Activated CD8-positive, alpha-beta T cell treated with anti-CD3 and anti-CD28 coated beads, Interleukin-2, amount 10 ng/mL, durations not matched to agents 7 days and 5 days (primary cell): ENCODE results near the gene TSSK2. TPM values are rescaled to one million over a fixed set of nuclear protein-coding genes. Genes with fewer than 3 reads are reported as not detected.
"Not testable (repeated sequence)": the region's sequence is repeated elsewhere in the genome, so short reads cannot be mapped to it uniquely, and the experiment has no call there.

Experiments used
- ATAC-seq: fragments of 150-1000 bp; cut with Tn5 transposase; one replicate; pipeline ENCODE4 v1.10.0; 2021; ENCODE audit warnings: moderate library complexity
- CTCF ChIA-PET: fragments of 350-600 bp; sonication (Branson Sonifier 250); formaldehyde crosslinking; loops from one replicate; lab custom pipeline; 2021; ENCODE audit warnings: antibody characterized with exemption; lab: Charles Lee
- POLR2A ChIA-PET: fragments of 350-600 bp; sonication (Branson Sonifier 250); formaldehyde crosslinking; loops from one replicate; lab custom pipeline; 2021; ENCODE audit warnings: antibody characterized with exemption; lab: Charles Lee
- DNase-seq: peaks from one replicate; pipeline ENCODE4 v3.0.0-alpha.2; 2020
- H3K27ac Mint-ChIP-seq: one replicate; pipeline ENCODE4 v1.8.0; 2021; ENCODE audit warnings: mild to moderate bottlenecking, mixed read lengths
- H3K27me3 Mint-ChIP-seq: one replicate; pipeline ENCODE4 v1.8.0; 2021; ENCODE audit warnings: low read depth, mixed read lengths
- H3K36me3 Mint-ChIP-seq: one replicate; pipeline ENCODE4 v1.8.0; 2021; ENCODE audit warnings: low read depth, mixed read lengths
- H3K4me1 Mint-ChIP-seq: one replicate; pipeline ENCODE4 v1.8.0; 2021; ENCODE audit warnings: low read depth, mixed read lengths
- H3K4me3 Mint-ChIP-seq: one replicate; pipeline ENCODE4 v1.8.0; 2021; ENCODE audit warnings: mild to moderate bottlenecking, mixed read lengths
- H3K9me3 Mint-ChIP-seq: one replicate; pipeline ENCODE4 v1.8.0; 2022; ENCODE audit warnings: mixed read lengths; ENCODE audit not compliant: insufficient read depth
- total RNA-seq, 2 experiments: library from RNA; stranded (reverse); gene quantifications; one replicate each; pipeline ENCODE4 v1.2.3, GENCODE V29; 2021

The TSSK2 gene
- total RNA-seq, result not detected

DNA sequence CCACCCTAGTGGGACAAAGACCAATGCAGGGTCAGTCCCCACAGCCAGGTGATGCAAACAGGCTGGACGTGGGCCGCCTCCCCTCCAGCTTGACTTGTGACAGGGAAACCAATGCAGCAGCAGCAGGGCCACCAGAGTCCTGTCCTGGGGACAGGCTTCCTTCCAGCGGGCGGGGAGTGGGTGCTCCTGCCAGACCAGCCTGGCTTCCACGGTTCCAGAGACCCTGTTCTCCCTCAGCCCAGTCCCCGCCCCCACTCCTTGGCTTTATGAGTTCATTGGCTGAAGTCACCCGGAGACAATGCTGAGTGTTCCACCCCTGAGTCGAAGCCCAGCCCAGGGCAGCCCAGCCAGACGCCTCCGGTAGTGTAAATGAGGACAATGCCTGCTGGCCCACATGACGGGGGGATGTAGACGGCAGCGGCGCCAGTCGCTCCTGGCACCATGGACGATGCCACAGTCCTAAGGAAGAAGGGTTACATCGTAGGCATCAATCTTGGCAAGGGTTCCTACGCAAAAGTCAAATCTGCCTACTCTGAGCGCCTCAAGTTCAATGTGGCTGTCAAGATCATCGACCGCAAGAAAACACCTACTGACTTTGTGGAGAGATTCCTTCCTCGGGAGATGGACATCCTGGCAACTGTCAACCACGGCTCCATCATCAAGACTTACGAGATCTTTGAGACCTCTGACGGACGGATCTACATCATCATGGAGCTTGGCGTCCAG lies at the start of gene TSSK2:
Gene TSSK2, plus strand, starts transcription at position 350 of the 726 bp plus-strand sequence. Its CDS starts 92 bp downstream, at position 442.
- ChIA-PET POLR2A (no interaction called here), CTCF (interaction anchor here (0.6 to 1.9 kb wide), 2 partner anchors 13 to 18 kb away, joined by 3 to 6 read pairs; partner anchors contain the start of gene ESS2)
- H3K9me3 Mint-ChIP-seq, result no peaks in the 10 kb centered on the region

GRCh38 chr22:19081351-19081750 lies 49.8 kb upstream of the TSSK2 start:
- DNase-seq (no peak), ATAC-seq (no peak)
- ChIA-PET POLR2A (no interaction called here), CTCF (no interaction called here)
- H3K4me1 Mint-ChIP-seq, result peaks cover 14% of the 10 kb centered on the region
- H3K27me3 Mint-ChIP-seq, result no peaks in the 10 kb centered on the region
- no peak overlapping the region for H3K27ac Mint-ChIP-seq
- no peaks in the 10 kb centered on the region for H3K9me3 Mint-ChIP-seq
- peaks cover 11% of the 10 kb centered on the region for H3K36me3 Mint-ChIP-seq
- no peak overlapping the region for H3K4me3 Mint-ChIP-seq

More for the DNA sequence above, at the start of gene TSSK2:
- H3K4me3 Mint-ChIP-seq, result no peak within 1 kb of the TSS
- H3K36me3 Mint-ChIP-seq, result peaks cover 20% of the 10 kb centered on the region
- H3K4me1 Mint-ChIP-seq, result no peaks in the 10 kb centered on the region
- ATAC-seq, result no peak
- no peaks in the 10 kb centered on the region for H3K27me3 Mint-ChIP-seq
- peak within 1 kb of the TSS; percentile 39 for H3K27ac Mint-ChIP-seq
- DNase-seq, result no peak

- POLR2A ChIA-PET, result no interaction called here
- no peak overlapping the region for H3K27ac Mint-ChIP-seq
- H3K4me3 Mint-ChIP-seq, result no peak overlapping the region
- DNase-seq, result no peak
- peaks cover 13% of the 10 kb centered on the region for H3K36me3 Mint-ChIP-seq
- ATAC-seq, result no peak
- H3K4me1 Mint-ChIP-seq, result peaks cover 17% of the 10 kb centered on the region
- CTCF ChIA-PET, result no interaction called here
- no peaks in the 10 kb centered on the region for H3K9me3 Mint-ChIP-seq
- H3K27me3 Mint-ChIP-seq, result no peaks in the 10 kb centered on the region
Observed at GRCh38 chr22:19082101-19082500, 49.0 kb upstream of the TSSK2 start.

GRCh38 chr22:19082793-19083192 lies 48.3 kb upstream of the TSSK2 start:
- DNase-seq (no peak), ATAC-seq (no peak)
- ChIA-PET CTCF (no interaction called here), POLR2A (no interaction called here)
- Mint-ChIP-seq H3K27me3 (no peaks in the 10 kb centered on the region), H3K4me3 (no peak overlapping the region), H3K9me3 (no peaks in the 10 kb centered on the region), H3K4me1 (peaks cover 17% of the 10 kb centered on the region), H3K27ac (no peak overlapping the region), H3K36me3 (peaks cover 14% of the 10 kb centered on the region)

DNA sequence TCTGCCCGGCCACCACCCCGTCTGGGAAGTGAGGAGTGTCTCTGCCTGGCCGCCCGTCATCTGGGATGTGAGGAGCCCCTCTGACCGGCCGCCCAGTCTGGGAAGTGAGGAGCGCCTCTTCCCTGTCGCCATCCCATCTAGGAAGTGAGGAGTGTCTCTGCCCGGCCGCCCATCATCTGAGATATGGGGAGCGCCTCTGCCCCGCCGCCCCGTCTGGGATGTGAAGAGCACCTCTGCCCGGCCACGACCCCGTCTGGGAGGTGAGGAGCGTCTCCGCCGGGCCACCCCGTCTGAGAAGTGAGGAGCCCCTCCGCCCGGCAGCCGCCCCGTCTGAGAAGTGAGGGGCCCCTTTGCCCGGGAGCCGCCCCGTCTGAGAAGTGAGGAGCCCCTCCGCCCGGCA lies 47.0 kb upstream of the TSSK2 start:
- POLR2A ChIA-PET, CTCF ChIA-PET, H3K4me3 Mint-ChIP-seq, DNase-seq, H3K9me3 Mint-ChIP-seq, ATAC-seq, H3K27me3 Mint-ChIP-seq, H3K27ac Mint-ChIP-seq: not testable (repeated sequence)
- Mint-ChIP-seq H3K4me1 (peaks cover 17% of the 10 kb centered on the region), H3K36me3 (peaks cover 23% of the 10 kb centered on the region)

GRCh38 chr22:19084586-19084985 lies 46.5 kb upstream of the TSSK2 start:
- not testable (repeated sequence) for H3K9me3 Mint-ChIP-seq, ATAC-seq

DNA sequence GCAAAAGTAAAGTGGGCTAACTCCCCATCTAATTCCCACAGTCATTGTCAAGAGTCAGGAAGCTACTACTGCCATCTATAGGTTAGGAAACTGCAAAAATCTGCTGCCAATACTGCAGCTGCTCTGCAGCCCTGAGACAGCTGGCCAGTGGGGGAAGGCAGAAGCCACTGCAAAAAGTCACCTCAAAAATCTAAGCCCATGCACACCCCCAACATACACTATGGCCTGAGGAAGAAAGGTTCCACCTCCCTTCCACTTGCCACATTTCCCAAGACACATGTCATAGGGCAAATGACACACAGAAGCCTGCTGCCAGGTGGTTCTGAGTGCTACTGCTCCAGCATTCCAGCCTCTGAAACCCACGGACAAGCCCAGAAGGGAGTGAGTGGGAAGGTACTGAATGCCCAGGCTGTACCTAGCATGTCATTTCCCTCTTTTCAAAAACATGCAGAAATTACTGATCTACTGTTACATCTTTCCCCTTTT lies 45.8 kb upstream of the TSSK2 start:
- H3K9me3 Mint-ChIP-seq, result no peaks in the 10 kb centered on the region
- H3K4me3 Mint-ChIP-seq, result no peak overlapping the region
- CTCF ChIA-PET, result interaction anchor here (1.4 to 1.6 kb wide), 2 partner anchors 9 kb away, joined by 4 read pairs; no protein-coding TSS in a partner anchor
- peaks cover 23% of the 10 kb centered on the region for H3K36me3 Mint-ChIP-seq
- peak overlapping the region; percentile 77 for H3K27ac Mint-ChIP-seq
- POLR2A ChIA-PET, result interaction anchor here (0.6 kb wide), 1 partner anchor 16 kb away, joined by 3 read pairs; no protein-coding TSS in a partner anchor
- H3K27me3 Mint-ChIP-seq, result no peaks in the 10 kb centered on the region
- peaks cover 17% of the 10 kb centered on the region for H3K4me1 Mint-ChIP-seq
- peak; percentile 36 for ATAC-seq
- no peak for DNase-seq

More at GRCh38 chr22:19084586-19084985, 46.5 kb upstream of the TSSK2 start:
- H3K27me3 Mint-ChIP-seq, CTCF ChIA-PET, POLR2A ChIA-PET, H3K27ac Mint-ChIP-seq, H3K4me3 Mint-ChIP-seq, DNase-seq: not testable (repeated sequence)
- peaks cover 23% of the 10 kb centered on the region for H3K36me3 Mint-ChIP-seq
- H3K4me1 Mint-ChIP-seq, result peaks cover 17% of the 10 kb centered on the region

GRCh38 chr22:19086417-19086816 lies 44.7 kb upstream of the TSSK2 start:
- DNase-seq (no peak), ATAC-seq (no peak)
- CTCF ChIA-PET, result interaction anchor here (1.4 to 1.6 kb wide), 2 partner anchors 8 to 10 kb away, joined by 4 read pairs; no protein-coding TSS in a partner anchor
- Mint-ChIP-seq H3K4me1 (peaks cover 17% of the 10 kb centered on the region), H3K9me3 (no peaks in the 10 kb centered on the region), H3K4me3 (no peak overlapping the region), H3K36me3 (peaks cover 23% of the 10 kb centered on the region), H3K27me3 (no peaks in the 10 kb centered on the region), H3K27ac (peak overlapping the region; percentile 71)
- POLR2A ChIA-PET, result no interaction called here

GRCh38 chr22:19086896-19087295 lies 44.2 kb upstream of the TSSK2 start:
- ChIA-PET CTCF (no interaction called here), POLR2A (no interaction called here)
- peaks cover 23% of the 10 kb centered on the region for H3K36me3 Mint-ChIP-seq
- no peaks in the 10 kb centered on the region for H3K27me3 Mint-ChIP-seq
- no peaks in the 10 kb centered on the region for H3K9me3 Mint-ChIP-seq
- no peak for DNase-seq
- peak overlapping the region; percentile 71 for H3K27ac Mint-ChIP-seq
- H3K4me3 Mint-ChIP-seq, result no peak overlapping the region
- H3K4me1 Mint-ChIP-seq, result peaks cover 17% of the 10 kb centered on the region
- ATAC-seq, result no peak

GRCh38 chr22:19088866-19089595 lies 42.1 kb upstream of the TSSK2 start:
- no peaks in the 10 kb centered on the region for H3K27me3 Mint-ChIP-seq
- peaks cover 24% of the 10 kb centered on the region for H3K36me3 Mint-ChIP-seq
- CTCF ChIA-PET, result no interaction called here
- H3K4me3 Mint-ChIP-seq, result no peak overlapping the region
- H3K4me1 Mint-ChIP-seq, result peaks cover 19% of the 10 kb centered on the region
- H3K9me3 Mint-ChIP-seq, result no peaks in the 10 kb centered on the region
- POLR2A ChIA-PET, result no interaction called here
- no peak for ATAC-seq
- DNase-seq, result no peak
- H3K27ac Mint-ChIP-seq, result no peak overlapping the region

- CTCF ChIA-PET, result interaction anchor here (1.1 kb wide), 1 partner anchor 539 kb away, joined by 3 read pairs; no protein-coding TSS in a partner anchor
- Mint-ChIP-seq H3K27ac (no peak overlapping the region), H3K4me1 (peaks cover 13% of the 10 kb centered on the region)
Observed at GRCh38 chr22:19090183-19090582, 40.9 kb upstream of the TSSK2 start.

More at GRCh38 chr22:19090183-19090582, 40.9 kb upstream of the TSSK2 start:
- Mint-ChIP-seq H3K9me3 (no peaks in the 10 kb centered on the region), H3K36me3 (peaks cover 23% of the 10 kb centered on the region), H3K4me3 (no peak overlapping the region), H3K27me3 (no peaks in the 10 kb centered on the region)
- DNase-seq (no peak), ATAC-seq (no peak)
- POLR2A ChIA-PET, result no interaction called here
